NCI-H128 (cell line): ENCODE results near the gene SCN10A.

Source experiments
- DNase-seq: peaks from one replicate; lab custom pipeline; 2025; ENCODE audit not compliant: unreplicated experiment; lab: John Stamatoyannopoulos, UW

The SCN10A gene

GRCh38 chr3:38816026-38816425 is at the start of gene SCN10A:
Gene SCN10A (minus strand): TSS chr3:38816217. CDS start chr3:38794010, 22,207 bp downstream.
- DNase-seq: no peak

GRCh38 chr3:38853011-38853410 is 37.0 kb upstream of the SCN10A start:
- no peak for DNase-seq

GRCh38 chr3:38843898-38844297 is 27.9 kb upstream of the SCN10A start:
- DNase-seq: peak; percentile 4

GRCh38 chr3:38842266-38842965 is 26.4 kb upstream of the SCN10A start:
- DNase-seq: no peak

- DNase-seq: no peak
Measured at GRCh38 chr3:38840987-38841386, 25.0 kb upstream of the SCN10A start.

GRCh38 chr3:38837358-38837757 is 21.3 kb upstream of the SCN10A start:
- no peak for DNase-seq

- DNase-seq: no peak
Measured at GRCh38 chr3:38836561-38836960, 20.5 kb upstream of the SCN10A start.

GRCh38 chr3:38835939-38836338 is 19.9 kb upstream of the SCN10A start:
- DNase-seq: no peak

- no peak for DNase-seq
Measured at GRCh38 chr3:38834717-38835116, 18.7 kb upstream of the SCN10A start.

GRCh38 chr3:38834110-38834509 is 18.1 kb upstream of the SCN10A start:
- DNase-seq: no peak

- DNase-seq: no peak
Measured at GRCh38 chr3:38829404-38829803, 13.4 kb upstream of the SCN10A start.

GRCh38 chr3:38828681-38829080 is 12.7 kb upstream of the SCN10A start:
- no peak for DNase-seq

- no peak for DNase-seq
Measured at GRCh38 chr3:38827791-38828190, 11.8 kb upstream of the SCN10A start.

GRCh38 chr3:38826001-38826400 is 10.0 kb upstream of the SCN10A start:
- no peak for DNase-seq

GRCh38 chr3:38824349-38824748 is 8.3 kb upstream of the SCN10A start:
- no peak for DNase-seq

GRCh38 chr3:38823722-38824121 is 7.7 kb upstream of the SCN10A start:
- DNase-seq: no peak

- DNase-seq: no peak
Measured at GRCh38 chr3:38823186-38823585, 7.2 kb upstream of the SCN10A start.

- DNase-seq: no peak
Measured at GRCh38 chr3:38811822-38812221, 4.2 kb downstream of the SCN10A start.

GRCh38 chr3:38805765-38806386 is 10.1 kb downstream of the SCN10A start:
- DNase-seq: no peak

- no peak for DNase-seq
Measured at GRCh38 chr3:38805004-38805403, 11.0 kb downstream of the SCN10A start.

- DNase-seq: no peak
Measured at GRCh38 chr3:38800511-38800910, 15.5 kb downstream of the SCN10A start.

- DNase-seq: no peak
Measured at GRCh38 chr3:38793721-38794120, 22.3 kb downstream of the SCN10A start.

GRCh38 chr3:38792983-38793382 is 23.0 kb downstream of the SCN10A start:
- no peak for DNase-seq
